GM21717 (cell line): ENCODE data around the gene NPM3.

ENCODE experiments used
- ATAC-seq: cut with Tn5 transposase; IDR thresholded peaks from one replicate; pipeline ENCODE4 v1.9.1; 2021; ENCODE audit warnings: mild to moderate bottlenecking, moderate library complexity; ENCODE audit not compliant: unreplicated experiment

Gene NPM3

GRCh38 chr10:101782811-101783735 is at the start of gene NPM3:
NPM3 (minus strand) TSS chr10:101783446; CDS start chr10:101783390, 56 bp downstream.
- peak; percentile 65 for ATAC-seq

GRCh38 chr10:101832325-101832771 is 49.1 kb upstream of the NPM3 start:
- ATAC-seq: no peak

GRCh38 chr10:101831169-101831811 is 48.0 kb upstream of the NPM3 start:
- ATAC-seq: no peak

GRCh38 chr10:101830322-101831168 is 47.3 kb upstream of the NPM3 start:
- peak; percentile 57 for ATAC-seq

GRCh38 chr10:101829561-101830315 is 46.5 kb upstream of the NPM3 start:
- peak; percentile 12 for ATAC-seq

- no peak for ATAC-seq
Observed at GRCh38 chr10:101828766-101829551, 45.7 kb upstream of the NPM3 start.

GRCh38 chr10:101827919-101828600 is 44.8 kb upstream of the NPM3 start:
- ATAC-seq: no peak

GRCh38 chr10:101826852-101827434 is 43.7 kb upstream of the NPM3 start:
- ATAC-seq: no peak

- ATAC-seq: no peak
Observed at GRCh38 chr10:101824736-101825135, 41.5 kb upstream of the NPM3 start.

GRCh38 chr10:101818872-101819633 is 35.8 kb upstream of the NPM3 start:
- peak; percentile 18 for ATAC-seq

GRCh38 chr10:101818119-101818871 is 35.0 kb upstream of the NPM3 start, which contains the start of gene OGA:
OGA (minus strand) TSS chr10:101818444; CDS start chr10:101818022, 422 bp downstream.
- ATAC-seq: peak; percentile 74

- ATAC-seq: peak; percentile 7
Observed at GRCh38 chr10:101817337-101818118, 34.3 kb upstream of the NPM3 start.

GRCh38 chr10:101816913-101817336 is 33.7 kb upstream of the NPM3 start:
- no peak for ATAC-seq

GRCh38 chr10:101816376-101816775 is 33.1 kb upstream of the NPM3 start:
- ATAC-seq: no peak

- no peak for ATAC-seq
Observed at GRCh38 chr10:101814466-101815071, 31.3 kb upstream of the NPM3 start.

- ATAC-seq: no peak
Observed at GRCh38 chr10:101812606-101813005, 29.4 kb upstream of the NPM3 start.
